GM21576 (cell line): Measurements from ENCODE around the gene ONECUT1.
A peak's percentile ranks its signal among the peaks of the same experiment; 100 is the strongest.

Experiments
- ATAC-seq: cut with Tn5 transposase; IDR thresholded peaks from one replicate; pipeline ENCODE4 v1.9.1; 2021; ENCODE audit warnings: mild to moderate bottlenecking, moderate library complexity; ENCODE audit not compliant: unreplicated experiment

The ONECUT1 gene

GRCh38 chr15:52734329-52734728 is 55.8 kb downstream of the ONECUT1 start:
- ATAC-seq = no peak

GRCh38 chr15:52733696-52734255 is 56.4 kb downstream of the ONECUT1 start:
- ATAC-seq = no peak

DNA sequence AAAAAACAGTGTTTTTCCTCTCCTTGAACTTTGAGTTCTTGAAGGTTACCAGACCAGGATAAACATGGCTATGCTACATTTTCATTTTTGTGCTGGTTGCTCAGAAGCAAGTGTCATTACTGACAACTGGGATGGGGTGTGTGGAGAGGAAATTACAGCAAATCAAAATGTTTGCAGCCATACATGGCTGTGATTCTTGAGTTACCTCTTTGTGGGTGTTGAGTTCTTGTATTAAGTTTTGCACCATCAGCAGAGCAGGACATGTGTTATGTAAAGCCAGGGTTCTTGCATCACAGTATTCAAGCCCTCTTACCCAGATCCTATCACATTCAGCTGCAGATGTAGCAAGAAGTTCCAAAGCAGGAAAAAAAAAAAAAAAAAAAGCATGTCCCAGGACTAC is 57.0 kb downstream of the ONECUT1 start:
- ATAC-seq = no peak

- no peak for ATAC-seq
Observed at GRCh38 chr15:52732551-52732950, 57.6 kb downstream of the ONECUT1 start.

DNA sequence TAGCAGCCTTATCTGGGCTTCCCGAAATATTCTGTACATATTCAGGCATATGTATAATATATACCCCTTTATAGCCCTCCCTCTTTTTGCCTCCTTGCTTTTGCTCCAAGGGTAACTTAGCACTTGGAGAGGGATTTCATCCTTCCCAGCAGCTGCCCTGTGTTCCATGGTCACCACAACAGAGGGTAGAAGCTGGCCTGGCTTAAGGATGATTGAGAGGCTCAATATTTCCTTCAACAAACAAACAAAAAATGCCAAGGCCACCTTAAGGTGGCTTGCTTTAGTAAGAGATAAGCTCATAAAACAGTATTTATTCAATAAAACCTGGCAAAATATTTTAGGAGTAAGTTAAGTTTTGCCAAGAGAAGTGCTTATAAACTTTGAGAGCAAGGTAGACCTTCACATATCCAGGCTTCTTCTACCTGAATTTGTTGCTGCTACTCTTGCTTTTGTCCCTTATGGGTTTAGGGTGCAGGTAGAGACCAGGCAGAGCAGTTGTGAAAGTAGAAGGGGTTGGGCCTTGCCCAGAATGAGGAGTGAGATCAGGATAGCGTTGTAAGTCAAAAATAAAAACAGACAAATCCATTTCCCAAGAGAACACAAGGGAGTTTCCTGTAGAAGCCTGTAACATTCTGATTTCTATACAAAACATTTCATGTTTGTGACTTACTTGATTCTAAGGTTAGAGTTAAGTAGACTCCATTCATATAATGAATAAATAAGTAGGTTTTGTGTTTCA is 58.2 kb downstream of the ONECUT1 start:
- no peak for ATAC-seq

- ATAC-seq = no peak
Observed at GRCh38 chr15:52731004-52731403, 59.1 kb downstream of the ONECUT1 start.

GRCh38 chr15:52730594-52730993 is 59.5 kb downstream of the ONECUT1 start:
- no peak for ATAC-seq

GRCh38 chr15:52730173-52730572 is 60.0 kb downstream of the ONECUT1 start:
- ATAC-seq = peak; percentile 60

DNA sequence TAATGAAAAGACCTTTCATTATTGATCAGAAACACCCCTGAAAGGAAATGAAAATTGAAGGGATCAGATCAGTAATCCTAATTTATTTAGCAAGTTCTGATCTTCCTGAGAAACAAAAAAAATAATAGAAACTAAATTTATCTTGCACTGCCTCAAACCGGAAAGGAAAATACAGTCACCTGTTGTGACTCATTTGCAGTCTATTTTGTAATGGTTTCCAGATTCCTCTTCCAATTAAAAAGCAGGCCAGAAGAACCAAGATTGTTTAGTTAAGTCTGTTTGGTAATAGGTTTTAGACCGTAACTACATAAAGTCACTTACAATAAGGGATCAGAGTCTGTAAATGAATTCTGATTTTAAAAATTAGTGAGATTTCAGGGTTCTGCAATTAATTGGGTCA is 61.2 kb downstream of the ONECUT1 start:
- no peak for ATAC-seq

DNA sequence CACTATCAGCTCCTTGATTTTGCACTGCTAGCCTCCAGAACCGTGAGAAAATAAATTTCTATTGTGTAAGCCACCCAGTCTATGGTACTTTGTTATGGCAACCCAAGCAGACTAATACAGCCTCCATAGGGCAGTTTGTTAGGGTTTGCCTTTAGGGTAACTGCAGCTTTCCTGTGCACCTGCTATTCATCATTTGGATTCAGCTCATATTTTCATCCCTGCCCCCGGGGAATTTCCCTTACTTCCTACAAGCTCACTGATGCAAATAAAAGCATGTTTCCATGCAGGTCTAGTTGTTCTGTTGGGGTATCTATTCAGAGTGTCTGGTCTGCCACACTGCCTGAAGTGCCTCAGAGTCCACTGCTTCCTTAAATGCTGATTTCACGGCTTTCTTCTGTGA is 62.3 kb downstream of the ONECUT1 start:
- no peak for ATAC-seq

- ATAC-seq = no peak
Observed at GRCh38 chr15:52726195-52726594, 63.9 kb downstream of the ONECUT1 start.

DNA sequence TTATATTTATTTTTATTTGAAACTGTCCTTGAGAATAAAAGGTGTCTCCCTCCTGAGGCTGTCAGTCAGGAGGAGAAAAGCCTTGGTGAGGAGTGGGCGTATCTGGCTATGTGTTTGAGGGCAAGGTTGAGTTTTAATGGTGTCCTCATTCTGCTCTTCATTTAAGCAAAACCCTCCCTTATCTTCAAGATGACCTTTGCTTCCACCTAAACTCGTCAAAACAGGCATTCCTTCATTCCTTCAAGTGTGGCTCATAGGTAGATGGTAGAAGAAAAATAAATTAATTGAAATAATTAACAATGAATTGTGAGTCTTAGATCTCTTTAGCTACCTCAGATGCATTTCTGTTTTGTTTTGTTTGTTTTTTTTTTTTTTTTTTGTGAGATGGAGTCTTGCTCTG is 71.6 kb downstream of the ONECUT1 start:
- ATAC-seq = no peak

GRCh38 chr15:52717924-52718323 is 72.2 kb downstream of the ONECUT1 start:
- no peak for ATAC-seq

- ATAC-seq = no peak
Observed at GRCh38 chr15:52717481-52717880, 72.7 kb downstream of the ONECUT1 start.

- no peak for ATAC-seq
Observed at GRCh38 chr15:52716536-52716935, 73.6 kb downstream of the ONECUT1 start.

GRCh38 chr15:52715411-52715810 is 74.7 kb downstream of the ONECUT1 start:
- ATAC-seq = no peak

- no peak for ATAC-seq
Observed at GRCh38 chr15:52714968-52715367, 75.2 kb downstream of the ONECUT1 start.

GRCh38 chr15:52710708-52711389 is 79.3 kb downstream of the ONECUT1 start:
- no peak for ATAC-seq

DNA sequence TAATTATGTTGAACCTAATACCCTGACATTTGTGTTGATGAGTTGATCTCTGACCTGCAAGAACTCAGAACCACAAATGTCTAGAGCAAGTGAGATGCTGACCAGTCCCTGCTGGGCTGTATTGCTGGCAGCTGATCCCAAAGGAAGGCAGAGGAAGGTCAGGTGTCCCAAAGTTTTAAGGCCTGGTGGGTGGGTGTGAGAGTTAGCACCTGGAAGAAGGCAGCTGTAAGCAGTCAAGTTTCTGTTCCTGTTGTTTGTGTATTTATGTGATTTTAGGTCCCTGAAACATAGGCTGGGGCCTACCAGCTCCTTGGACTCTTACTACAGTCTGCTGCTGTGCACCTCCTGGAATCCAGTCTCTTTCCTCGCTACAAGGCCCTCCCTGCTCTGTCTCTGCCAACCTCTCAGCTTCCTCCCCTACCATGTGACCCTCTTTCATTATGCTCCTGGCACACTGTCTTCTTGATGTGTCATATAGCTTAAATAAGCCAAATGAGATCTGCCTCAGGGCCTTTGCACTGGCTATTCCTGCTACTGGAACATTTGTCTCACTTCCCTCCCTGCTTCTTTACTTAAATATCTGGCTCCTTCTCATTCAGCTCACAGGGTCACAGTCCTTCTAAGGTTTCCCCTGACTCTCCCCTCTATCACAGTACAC is 80.0 kb downstream of the ONECUT1 start:
- peak; percentile 46 for ATAC-seq

DNA sequence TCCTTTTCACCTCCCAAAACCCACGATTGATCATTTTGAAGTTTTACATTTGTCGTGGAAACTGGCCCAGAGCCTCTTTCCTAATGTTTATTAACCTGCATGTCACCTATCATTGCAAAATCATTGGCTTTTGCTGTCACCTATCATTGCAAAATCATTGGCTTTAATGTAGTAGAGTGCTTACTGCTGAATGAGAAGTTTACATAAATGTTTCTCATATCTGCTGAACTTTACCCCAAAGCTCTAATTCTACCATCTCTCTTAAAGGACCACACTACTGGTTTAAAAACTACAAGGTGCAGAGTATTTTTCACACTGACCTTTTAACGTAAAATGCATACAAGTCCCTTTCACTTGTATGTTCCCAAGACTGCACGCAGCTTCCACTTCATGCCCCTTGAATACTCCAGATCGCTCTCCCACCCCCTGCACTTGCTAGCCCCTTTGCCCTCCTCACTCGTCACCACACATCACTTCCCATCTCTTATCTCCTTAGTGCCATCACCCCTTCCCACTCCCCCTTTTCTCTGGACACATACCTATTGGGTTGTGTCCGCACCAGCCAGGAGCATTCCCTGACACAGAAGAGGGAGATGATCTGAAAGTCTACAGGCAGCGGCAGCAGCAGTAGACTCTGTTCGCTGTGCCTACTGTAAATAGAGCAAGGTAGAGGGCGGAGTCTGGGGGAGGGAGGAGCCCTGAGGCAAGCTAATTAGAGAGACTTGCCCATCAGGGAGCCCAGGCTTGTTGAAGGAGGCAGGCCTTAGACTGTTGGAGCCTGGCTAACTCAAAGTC is 80.8 kb downstream of the ONECUT1 start:
- ATAC-seq = peak; percentile 89
